ENCODE data around the gene FGFR3. TPM values are rescaled to one million over a fixed set of nuclear protein-coding genes. Genes with fewer than 3 reads are reported as not detected.

Gene FGFR3
- total RNA-seq = 0.29 and 0.53 TPM in 2 replicates

GRCh38 chr4:1792832-1793495, at the start of gene FGFR3:
FGFR3 (plus strand) TSS chr4:1793293; CDS start chr4:1793935, 642 bp downstream.

DNA sequence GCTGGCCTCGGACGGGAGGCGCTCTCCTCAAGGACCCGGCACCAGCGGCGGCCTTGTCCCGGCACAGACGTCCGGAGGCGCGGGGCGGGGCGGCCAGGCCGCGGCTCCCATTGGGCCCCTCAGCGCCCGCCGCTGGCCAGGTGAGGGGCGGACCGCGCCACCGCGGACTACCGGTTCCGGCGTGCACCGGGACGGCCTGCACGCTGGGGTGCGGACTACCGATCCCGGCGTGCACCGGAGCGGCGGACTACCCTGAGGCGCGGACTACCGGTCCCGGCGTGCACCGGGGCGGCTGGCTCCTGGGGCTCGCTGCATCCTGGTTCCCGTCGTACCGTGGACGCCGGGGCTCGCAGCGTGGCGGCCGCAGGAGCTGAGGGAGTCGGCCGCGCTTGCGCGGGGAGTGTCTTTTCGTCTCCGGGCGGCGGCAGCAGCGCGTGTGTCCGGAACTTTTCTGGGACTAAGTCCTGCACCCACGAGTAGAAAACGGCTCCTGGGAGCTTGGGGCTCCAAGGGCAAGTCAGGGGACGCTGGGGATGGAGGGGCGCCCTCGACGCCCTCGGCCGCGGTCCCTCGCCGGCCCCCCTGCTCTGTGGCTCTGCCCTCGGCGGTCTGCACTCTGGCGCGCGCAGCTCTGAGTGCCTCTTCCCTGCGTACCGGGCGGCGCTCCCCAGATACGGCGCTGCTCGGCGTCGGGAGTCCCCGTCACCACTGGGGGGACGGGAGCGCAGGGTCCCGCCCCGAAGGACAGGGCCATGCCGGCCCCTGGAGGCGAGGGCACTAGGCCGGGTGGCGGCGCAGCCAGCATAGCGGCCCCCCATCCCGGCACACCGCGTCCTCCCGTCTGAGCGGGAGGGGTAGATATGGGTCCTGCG, 63.2 kb downstream of the FGFR3 start, which contains the start of gene LETM1:
TSS of gene LETM1 (minus strand) at position 86 of the 872 bp plus-strand sequence. CDS start 206 bp downstream, outside the sequence.

Other genes with a start within 250 kb of the FGFR3 start
- 1.3 and 1.6 TPM in 2 replicates for gene FAM53A, start 109.0 kb upstream of the FGFR3 start, total RNA-seq
- gene SLBP, start 81.0 kb upstream of the FGFR3 start, total RNA-seq = 86.2 and 89.0 TPM in 2 replicates
- 14.6 and 21.3 TPM in 2 replicates for gene TMEM129, start 72.0 kb upstream of the FGFR3 start, total RNA-seq
- gene TACC3, start 71.8 kb upstream of the FGFR3 start, total RNA-seq = 37.4 and 49.9 TPM in 2 replicates
- gene LETM1, start 62.9 kb downstream of the FGFR3 start, total RNA-seq = 79.4 and 98.5 TPM in 2 replicates
- 127 and 148 TPM in 2 replicates for gene NSD2, start 78.1 kb downstream of the FGFR3 start, total RNA-seq
- gene NELFA, start 215.7 kb downstream of the FGFR3 start, total RNA-seq = 18.5 and 22.8 TPM in 2 replicates